ENCODE data around the gene VPS39.

Gene VPS39

DNA sequence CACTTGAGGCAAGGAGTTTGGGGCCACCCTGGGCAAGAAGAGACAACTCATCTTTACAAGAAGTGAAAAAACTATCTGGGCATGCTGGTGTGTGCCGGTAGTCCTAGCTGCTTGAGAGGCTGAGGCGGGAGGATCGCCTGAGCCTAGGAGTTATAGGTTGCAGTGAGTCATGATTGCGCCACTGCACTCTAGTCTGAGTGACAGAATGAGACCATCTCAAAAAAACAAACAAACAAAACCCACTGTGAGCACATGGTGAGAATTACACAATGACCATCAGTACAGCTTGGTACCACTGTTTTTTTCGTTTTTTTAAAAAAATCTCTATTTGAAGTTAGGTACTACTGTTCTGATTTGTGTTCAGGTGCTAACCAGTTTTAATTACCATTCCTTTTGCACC lies 13.6 kb downstream of the VPS39 start:
- DNase-seq, result no peak

DNA sequence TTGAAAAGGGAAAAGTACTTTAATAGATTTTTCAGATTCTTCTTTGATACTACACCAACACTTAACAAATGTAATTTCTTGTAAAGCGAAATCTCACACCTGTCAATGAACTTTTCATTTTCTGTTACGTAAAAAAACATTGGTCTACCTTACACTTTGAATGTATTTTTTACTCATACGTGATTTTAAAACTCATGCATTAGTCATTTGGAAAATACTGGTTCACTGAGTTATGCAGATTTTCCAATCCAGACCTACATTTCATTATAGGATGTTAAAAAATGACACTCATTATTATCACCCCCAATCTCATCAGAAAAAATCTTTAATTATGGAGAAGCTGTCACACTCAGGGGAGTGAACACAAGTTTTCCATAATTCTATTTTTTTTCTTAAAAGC lies 14.7 kb downstream of the VPS39 start:
- DNase-seq, result no peak

DNA sequence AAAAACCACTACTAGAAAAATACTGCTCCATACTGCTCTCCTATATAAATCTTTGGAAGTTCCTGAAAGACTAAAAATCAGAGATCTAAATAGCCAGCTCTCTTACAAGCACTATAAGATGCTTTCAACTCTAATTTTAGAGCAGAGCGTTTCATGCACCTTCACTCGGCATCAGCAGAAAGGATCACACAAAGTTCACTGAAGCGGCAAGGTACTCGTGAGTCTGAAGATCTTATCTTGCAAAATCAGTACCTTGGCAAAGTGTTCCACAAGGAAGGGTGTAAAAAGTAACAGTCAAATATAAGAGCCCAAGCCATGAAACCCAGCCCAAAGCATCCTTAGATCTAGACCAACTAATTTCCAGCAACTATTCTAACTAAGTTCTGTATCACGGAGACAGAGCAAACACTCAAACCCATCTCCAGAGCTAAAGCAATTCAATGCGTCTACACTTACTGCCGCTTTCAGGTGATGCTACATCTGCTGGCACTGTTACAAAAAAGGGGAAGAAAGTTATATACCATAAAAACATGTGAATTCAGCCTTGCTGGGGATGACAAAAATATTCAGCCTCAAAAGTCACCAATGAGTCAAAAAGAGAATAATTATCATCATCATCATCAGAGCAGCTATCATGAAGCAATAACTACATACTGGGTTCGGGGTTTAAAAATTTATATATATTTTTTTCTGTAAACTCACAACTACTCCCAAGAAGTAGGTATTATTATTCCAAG lies 16.3 kb downstream of the VPS39 start:
- no peak for DNase-seq

DNA sequence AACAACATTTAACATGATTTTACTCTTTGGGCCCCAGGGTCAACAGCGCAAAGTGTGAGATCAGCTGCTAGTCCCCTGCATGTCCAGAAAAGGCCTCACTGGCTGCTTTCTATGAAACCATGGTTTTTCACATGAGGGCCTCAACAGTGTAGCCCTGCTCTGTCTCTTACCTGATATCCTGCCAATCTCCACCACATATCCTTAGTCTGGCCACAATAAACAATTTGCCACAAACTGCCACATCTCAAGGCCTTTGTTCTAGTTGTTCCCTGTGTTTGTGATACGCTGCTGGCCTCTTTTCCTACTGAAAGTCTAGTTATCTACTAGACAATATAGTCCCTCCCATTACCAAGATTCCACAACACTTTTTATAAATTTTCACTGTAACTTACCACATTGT lies 17.7 kb downstream of the VPS39 start:
- DNase-seq, result no peak

DNA sequence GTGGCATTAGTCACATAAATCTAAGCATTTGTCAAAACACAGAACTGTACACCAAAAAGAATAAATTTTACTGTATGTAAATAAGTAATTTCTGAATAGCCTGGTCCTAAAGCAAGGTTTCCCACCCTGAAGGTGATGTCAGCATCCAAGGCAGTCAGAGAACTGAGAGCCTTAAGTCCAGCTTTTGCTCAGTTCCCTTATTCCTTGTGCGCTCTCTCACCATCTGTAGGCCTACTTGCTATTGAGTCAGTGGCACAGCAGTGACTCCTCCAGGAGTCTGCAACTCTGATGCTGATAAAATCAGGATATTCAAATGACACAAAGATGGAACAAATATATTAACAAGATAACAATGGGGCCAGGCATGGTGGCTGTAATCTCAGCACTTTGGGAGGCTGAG lies 22.3 kb downstream of the VPS39 start:
- no peak for DNase-seq

DNA sequence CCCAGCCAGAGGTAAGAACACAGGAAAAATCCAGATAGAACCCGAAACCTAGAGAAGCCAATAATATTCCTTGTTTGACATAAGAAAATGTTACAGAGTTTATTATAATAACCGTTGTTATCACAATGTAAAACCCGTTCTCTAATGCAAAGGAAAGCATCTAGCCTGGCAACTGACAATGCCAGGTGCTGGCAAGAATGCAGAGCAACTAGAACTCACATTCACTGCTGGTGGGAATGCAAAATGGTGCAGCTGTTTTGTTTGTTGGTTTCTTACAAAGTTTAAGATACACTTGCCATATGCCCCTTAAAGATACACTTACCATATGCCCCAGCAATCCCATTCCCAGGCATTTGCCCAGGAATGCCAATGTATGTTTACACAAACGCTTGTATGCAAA lies 23.4 kb downstream of the VPS39 start:
- no peak for DNase-seq

DNA sequence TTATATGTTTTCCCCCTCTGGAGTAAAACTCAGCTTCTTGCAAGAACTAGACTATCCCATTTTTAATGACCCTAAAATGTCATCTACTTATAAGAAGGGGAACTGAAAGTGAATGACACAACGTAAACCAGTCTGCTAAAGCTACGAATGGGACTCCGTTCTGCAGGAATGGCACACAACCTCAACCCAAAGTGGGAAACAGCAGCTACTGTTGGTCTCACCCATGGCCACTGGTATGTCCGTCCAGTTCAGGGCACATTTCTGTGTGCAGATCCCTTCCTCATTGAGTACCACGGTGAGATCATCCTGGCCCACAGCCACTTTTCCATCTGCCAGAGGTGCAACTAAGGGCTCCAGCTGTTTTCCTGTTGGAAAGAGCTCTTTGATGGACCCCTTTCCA lies 23.8 kb downstream of the VPS39 start:
- no peak for DNase-seq

DNA sequence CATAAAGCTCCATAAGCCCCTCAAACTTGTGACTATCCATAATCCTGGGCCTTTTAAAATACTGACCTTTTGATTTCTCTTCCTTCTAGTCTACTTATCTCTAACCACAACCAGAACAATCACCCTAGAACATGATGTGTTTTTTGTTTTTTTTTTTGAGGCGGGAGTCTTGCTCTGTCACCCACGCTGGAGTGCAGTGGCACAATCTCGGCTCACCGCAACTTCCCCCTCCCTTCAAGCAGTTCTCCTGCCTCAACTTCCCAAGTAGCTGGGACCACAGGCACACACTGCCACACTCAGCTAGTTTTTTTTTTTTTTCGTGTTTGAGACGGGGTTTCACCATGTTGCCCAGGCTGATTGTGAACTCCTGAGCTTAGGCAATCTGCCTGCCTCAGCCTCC lies 25.1 kb downstream of the VPS39 start:
- no peak for DNase-seq

DNA sequence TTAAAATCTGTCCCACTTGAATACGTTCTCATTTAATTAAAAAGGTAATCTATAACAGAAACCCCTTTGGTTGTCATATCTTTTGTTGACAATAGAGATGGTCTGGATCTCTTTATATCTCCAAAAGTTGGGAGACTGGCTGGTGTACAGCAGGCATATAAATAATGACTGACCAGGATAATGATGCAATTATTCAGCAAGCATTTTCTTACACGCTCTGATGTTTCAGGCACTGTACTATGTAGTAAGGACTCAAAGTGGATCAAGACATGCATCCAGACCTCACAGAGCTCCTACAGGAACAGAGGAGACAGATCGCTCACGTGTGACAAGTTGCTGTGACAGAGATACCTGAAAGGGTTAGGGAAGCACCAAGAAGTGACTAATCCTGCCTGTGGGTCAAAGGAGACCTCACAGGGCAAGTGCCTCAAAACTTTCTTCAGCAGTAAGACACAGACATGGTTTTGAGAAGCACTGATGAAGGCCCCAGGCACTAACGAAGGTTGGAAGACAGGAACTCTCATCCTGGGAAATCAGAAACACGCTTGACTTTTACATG lies 25.7 kb downstream of the VPS39 start:
- DNase-seq, result no peak

DNA sequence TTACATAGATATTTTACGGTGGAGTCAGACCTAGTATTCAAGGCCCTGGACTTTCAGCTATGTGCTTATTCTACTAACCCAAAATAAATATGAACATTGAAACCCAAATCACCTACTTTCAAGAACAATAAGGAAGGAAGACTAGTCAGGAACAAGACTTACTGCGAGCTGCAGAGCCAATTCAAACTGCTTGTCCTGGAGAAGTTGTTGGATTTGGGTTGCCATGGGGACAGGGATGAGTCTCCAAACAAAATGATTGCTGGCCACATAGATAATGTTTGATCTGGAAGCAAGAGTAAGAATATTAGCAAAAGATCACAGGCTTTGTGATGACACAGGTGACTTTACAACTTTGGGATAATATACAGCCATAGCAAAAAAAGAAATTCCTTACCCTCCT lies 30.0 kb downstream of the VPS39 start:
- DNase-seq, result no peak

DNA sequence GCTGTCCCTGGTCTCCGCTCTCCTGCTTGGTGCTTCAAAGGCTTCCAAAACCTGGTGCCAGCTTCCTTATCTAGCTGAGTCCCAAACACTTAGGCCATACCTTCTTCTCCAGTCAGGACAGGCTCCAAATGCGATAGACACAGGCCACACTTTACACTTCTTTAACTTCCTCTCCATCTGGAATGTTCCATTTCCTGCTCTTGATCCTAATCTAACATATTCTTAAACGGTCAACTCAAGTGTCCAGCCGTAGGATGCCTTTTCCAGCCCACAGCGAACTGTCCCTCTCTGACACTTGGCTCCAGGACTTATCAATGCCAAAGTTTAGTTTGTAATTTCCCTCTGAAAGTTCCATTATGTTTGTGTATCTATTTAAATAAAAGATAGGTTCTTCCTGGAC lies 32.4 kb downstream of the VPS39 start:
- DNase-seq, result no peak

DNA sequence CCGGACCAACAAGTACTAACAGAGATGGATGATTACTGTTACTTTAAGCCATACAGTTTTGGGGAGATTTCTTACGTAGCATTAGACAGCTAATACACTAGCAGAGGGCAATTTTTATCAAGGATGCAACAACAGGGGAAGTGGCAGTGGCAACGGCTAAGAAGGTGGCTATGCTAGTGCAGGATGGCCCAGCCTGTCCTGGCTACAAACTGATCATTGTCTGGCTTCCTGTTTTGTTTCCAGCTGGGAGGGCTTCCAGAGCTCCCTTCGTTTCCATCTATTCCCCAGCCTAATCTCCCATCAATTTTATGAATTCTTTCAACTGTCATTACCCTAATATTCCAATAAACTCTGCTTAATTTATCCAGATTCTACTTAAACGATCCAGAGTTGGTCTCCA lies 35.6 kb downstream of the VPS39 start:
- no peak for DNase-seq

DNA sequence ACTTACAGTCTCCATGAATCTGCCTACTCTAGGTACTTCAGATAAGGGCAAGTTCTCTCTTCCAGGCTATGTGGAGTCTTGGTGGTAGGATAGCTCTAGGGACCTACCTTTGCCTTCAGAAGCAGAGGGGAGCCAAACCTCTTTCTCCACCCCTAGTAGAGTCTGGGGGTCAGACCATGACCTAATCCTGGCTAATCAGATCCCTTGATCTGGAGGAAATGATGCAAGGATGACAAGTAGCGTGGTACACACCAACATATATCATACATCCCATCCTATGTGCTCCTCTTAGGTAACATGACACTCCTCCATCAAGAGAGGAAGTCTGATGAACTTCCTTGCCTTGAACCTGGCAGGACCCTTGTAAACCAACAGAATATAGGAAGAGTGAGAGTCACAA lies 36.3 kb downstream of the VPS39 start:
- no peak for DNase-seq

DNA sequence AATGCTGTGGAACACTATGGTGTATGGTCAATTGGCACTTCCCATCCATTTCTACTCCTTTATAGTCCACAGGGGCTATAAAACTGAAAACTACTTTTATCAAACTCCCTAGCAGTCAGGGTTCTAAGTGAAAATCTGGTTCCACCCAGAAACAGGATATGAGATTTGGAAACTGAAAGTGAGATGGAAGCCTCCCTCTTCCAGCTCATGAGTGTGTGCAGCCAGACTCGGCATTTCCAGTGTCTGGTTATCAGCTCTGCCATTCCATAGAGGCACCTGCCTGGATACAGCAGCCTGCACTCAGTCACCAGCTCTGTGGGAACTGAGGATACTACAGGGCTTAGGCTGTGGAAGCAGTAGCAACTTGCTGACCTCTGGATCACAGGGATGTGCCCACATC lies 37.0 kb downstream of the VPS39 start:
- no peak for DNase-seq

DNA sequence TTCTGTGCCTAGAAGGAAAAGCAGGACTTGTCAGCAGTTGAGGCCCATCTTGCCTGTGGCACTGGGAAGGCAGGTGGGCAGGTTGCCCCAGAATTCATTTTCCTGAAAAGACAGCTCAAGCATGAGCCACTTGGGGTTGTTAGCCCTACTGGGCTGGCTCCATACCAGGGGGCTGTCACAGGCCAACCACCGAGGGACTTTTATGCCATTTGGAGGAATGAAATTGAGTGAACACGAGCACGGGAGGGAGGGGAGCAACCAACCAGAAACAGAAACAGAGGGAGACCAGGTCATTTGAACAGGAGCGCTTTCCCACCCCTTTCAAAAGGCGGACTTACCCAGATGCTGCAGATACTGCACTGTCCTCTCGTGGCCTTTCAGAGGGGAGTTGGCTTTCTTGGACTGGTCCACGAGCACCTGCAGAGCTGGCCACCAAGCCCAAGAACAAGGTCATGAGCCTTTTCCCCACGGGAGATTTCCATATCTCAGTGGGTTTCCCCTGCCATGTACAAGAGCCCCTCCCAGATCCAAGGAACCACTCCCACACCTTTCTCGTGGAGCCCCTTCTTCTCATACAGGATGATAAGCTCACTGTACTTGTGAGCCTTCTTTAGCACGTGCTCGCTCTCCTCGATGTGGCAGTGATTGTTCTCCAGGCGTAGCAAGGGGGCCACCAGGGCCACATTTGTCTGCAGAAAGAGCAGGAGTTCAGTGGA lies 41.7 kb downstream of the VPS39 start:
- DNase-seq, result no peak

DNA sequence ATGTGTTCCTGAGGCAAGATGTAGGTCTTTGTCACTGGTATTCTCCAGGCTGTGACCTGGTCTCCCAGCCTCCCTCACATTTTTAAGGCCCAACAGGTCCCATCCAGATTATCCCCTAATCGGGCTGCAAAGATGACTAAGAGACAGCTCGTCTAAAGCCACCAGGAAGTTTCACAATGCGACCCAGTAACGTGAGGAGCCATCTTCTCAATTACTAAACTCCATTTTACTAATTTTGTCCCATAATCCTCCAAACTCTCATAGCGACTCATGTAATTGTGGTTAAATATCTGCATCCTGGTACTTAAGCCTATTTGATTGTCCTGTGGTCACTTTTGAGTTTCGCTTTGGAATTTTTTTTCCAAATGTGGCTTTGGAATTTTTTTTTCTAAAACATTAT lies 43.0 kb downstream of the VPS39 start:
- DNase-seq, result no peak

DNA sequence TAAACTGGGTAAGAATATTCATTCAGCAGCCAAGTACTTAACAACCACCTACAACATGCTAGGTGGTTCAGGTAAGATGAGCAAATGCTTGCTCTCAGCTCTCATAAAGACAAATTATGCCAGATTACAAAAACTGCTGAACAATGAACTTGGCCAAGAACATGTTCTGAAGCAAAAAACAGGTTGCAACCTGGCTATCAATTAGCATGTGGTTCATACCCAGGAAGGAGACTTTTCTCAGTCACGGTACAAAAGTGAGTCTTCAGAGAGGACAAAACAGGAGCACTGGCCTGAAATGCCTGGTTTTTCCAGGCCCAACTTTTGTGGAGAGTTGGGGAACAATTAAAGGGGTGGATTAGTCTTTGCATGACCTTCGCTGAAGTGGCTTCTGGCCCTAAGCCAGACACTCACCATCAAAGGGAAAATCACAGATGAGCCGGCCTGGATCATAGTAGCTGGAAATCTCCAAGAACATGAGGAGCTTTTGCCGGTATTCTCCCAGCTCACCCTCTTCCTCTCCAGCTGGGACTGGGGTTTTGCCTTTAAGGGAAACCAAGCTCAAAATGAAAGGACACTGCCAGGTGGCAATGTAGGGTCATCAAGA lies 44.1 kb downstream of the VPS39 start:
- DNase-seq, result no peak

DNA sequence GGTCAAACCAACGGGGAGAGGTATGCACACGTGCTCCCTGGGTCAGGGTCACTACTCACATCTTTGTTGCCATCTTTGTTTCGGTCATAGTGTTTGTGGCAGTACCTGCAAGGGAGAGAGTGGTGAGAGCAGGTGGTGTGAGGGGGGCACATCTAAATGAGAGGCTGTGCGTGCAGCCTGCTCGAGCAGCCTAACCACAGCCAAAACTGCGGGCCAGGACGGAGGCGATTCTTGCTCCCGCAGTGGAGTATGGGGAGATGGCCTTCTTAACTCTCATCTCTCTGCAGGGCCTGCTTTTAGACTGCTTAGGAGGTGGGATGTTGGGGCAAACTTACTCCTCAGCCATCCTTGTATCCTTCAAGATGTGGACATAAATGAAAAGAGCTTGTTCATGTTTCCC lies 44.8 kb downstream of the VPS39 start:
- no peak for DNase-seq

DNA sequence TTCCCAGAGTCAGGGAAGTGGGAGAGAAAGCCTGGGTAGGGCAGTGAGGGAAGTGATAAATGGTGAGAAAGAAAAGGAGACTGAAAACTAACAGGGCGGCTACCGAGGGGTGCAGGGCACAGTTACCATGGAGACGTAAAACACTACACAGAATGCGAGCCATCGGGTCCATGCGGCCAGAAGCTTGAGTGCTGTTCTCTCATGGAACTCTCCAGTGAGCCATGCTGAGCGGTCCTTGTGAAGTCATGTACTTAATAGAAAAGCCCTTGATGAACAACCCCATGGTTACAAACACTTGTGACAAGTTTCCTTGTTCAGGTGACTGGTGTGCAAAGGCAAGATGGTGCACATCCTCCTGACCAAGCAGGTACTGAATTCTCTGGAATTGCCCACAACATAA lies 48.0 kb downstream of the VPS39 start:
- DNase-seq, result no peak

DNA sequence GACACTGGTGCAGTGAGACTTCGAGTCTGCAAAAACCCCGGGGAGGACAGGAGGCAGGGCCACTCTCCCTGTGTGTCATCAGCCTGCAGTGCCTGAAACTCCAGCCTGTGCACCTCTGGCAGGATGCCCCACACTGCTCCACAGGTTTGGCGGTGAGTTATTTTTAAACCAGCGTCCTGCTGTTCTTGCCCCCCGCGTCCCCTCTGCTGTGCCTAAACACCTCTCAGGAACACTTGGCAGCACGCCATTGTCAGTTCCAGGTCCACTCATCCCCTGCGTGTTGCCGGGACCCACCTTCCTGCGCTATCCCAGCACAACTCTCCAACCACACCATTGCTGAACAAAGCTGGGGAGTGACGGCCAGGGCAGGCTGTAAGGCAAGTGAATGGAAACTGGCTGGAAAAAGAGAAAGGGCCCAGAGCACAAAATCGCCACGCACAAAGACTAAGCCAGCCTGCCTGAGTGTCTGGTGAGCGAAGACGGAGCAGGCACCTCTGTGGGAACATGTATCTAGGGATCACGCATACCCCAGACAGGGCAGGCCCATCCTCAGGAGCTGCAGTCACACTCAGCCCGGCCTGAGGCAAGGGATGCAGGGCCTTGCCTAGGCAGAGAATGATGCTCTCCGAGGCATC lies 48.6 kb downstream of the VPS39 start:
- DNase-seq, result no peak

DNA sequence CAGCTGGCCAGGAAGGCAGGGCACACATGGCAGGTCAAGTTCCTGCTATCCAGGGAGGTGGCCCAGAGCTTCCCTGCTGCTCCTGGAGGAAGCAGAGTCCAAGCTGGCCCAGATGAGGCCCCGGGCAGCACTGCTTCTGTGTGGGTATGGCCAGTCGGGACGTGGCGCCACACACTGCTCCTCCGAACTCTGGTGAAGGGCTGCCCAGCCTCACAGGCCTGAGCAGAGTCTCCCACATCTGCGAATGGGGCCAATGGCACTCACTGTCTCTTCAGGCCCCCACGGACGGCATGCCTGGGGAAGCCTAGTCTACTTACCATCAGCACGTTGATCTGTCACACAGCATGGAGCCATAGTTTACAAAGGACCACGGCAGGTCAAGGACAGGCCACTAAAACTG lies 49.2 kb downstream of the VPS39 start:
- DNase-seq, result no peak

DNA sequence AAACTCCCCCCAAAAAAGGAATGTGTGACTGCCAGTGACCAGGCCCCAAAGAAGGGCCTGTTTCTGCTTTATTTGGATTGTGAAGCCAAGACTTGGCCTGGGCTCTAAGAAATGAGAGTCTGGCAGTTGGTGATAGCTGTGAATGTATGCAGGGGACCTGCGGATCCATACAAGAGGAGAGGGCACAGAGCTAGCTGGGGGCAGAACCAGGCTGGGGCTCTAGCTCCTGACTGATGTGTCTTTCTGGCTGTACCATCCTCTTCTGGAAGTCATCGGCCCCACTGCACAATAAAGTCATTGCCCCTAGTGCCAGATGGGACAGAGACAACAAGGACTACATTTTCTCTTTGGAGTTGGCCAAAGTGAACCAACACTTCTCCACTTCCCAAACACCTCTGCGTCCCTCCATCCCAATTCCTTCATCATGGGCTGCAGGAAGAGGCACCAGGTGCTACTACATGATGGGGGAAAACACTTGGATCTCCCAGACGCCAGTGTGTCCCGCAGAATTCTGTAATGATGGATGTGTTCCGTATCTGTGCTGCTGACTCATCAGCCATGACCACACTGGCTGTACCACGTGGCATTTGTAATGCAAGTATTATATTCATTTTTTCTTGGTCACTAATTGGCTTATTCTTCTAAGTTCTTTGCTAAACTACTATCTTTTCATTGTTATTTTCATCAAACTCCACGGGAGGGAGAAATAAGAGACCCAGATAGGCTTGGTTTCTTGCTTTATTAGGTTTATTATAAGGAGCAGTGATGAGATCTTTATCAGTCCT lies 49.9 kb downstream of the VPS39 start:
- DNase-seq, result no peak

DNA sequence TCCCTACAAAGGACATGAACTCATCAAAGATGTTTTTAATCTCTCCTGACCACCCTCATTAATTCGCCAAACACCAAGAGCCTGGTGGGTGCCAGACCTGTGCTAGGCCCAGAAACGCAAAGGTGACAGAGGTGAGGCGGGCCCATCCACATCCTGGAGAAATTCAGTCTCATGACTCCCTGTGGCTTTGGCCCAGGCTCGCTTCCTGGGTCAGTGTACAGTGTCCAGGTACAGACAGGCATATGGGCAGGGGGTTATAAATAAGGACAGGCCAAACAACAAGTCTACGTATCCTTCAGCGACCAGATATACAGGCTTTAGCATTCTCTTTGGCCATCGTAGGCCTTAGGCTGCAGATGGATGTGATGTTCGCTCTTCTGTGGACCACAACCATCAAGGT lies 50.7 kb downstream of the VPS39 start:
- no peak for DNase-seq

Data from NCI-H187 (cell line).